HG02642 (cell line): ENCODE data around the gene TENM3.
"Not testable (repeated sequence)": the region's sequence is repeated elsewhere in the genome, so short reads cannot be mapped to it uniquely, and the experiment has no call there.

Experiments used
- ATAC-seq: cut with Tn5 transposase; IDR thresholded peaks from one replicate; pipeline ENCODE4 v1.9.1; 2021; ENCODE audit warnings: mild to moderate bottlenecking; ENCODE audit not compliant: unreplicated experiment, poor library complexity

TENM3 gene

GRCh38 chr4:182382941-182383340 is 139.7 kb downstream of the TENM3 start:
- no peak for ATAC-seq

DNA sequence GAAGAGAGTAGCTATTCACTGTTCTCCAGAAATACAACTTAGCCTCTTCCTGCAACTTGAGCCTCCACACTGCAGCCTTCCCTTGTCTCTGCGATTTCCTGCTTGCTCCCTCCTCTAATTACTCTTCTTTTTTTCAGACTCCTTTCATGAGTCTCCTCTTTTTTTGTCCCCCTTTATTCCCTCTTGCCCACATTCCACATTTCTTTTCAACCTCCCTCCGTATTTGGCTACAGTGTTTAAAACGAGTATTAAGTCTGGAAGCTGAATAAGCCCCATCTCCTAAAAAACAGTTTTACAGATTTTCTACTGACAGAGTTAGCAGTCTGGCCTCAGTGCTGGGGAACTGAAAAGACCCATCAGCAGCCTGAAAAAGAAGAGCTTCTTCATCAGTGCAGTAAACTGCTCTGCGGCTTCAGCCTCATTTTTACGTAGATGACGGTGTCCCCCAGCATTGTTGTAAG is 141.5 kb downstream of the TENM3 start:
- no peak for ATAC-seq

GRCh38 chr4:182385897-182386296 is 142.7 kb downstream of the TENM3 start:
- ATAC-seq, result no peak

DNA sequence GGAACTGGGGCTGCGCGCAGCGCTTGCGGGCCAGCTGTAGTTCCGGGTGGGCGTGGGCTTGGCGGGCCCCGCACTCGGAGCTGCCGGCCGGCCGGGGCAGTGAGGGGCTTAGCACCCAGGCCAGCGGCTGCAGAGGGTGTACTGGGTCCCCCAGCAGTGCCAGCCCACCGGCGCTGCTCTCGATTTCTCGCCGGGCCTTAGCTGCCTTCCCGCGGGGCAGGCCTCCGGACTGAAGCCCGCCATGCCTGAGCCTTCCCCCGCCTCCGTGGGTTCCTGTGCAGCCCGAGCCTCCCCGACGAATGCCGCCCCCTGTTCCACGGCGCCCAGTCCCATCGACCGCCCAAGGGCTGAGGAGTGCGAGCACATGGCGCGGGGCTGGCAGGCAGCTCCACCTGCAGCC is 143.4 kb downstream of the TENM3 start:
- ATAC-seq, result not testable (repeated sequence)

- no peak for ATAC-seq
These were observed 148.0 kb downstream of the TENM3 start for GRCh38 chr4:182391111-182391684.

GRCh38 chr4:182394181-182394580 is 151.0 kb downstream of the TENM3 start:
- ATAC-seq, result no peak

DNA sequence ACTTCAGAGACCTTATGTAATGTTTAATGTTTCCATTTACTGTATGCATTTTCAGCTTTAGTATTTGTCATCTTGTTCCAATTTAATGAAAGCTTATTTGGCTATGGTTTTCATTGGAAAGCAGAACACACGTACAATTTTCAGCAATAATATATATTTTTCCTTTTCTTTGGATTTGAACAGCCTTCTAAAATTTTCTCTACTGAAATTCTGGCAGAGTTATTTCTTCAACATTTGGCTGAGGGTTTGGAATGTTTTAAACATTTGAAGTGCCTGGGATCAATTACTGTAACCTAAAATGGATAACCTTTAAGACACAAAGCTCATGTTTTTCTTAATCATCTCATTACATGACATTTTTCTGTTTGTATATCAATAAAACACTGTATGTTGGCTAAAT is 156.9 kb downstream of the TENM3 start:
- no peak for ATAC-seq

DNA sequence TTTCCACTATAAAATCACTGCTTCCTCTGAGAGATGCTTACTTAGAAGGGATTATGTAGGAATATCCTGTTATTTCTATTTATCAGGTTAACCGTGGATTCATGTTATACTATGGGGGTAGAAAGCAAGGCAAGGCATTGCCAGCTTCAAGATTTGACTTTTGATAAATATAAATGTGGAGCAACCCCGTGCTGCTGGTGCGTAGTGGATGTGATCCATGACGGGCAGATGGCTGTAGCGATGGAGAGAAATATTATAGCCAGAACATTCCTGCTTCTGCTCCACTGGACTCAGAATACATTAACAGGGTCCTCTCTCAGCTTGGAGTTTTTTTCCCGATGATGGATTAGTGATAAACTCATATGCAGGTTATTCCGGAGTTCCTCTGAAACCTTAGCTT is 157.6 kb downstream of the TENM3 start:
- no peak for ATAC-seq

DNA sequence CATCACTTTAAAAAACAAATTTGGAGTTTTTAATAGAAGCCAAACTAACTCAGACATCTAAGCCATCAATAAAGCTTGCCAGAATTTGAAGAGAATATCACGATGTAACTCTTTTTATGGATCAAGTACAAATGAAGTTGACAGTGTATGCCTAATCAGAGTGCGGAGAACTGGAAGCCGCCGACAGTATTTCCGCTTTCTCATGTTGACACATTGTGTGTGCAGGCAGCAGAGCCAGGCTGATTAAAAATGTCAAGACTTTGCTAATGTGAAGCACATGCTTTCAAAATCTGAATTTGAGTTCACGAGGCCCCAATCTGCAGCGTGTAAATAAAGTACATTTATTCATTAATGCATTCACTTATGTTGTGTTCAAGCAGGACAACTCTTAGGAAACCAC is 161.2 kb downstream of the TENM3 start:
- no peak for ATAC-seq

GRCh38 chr4:182405087-182405486 is 161.9 kb downstream of the TENM3 start:
- ATAC-seq, result no peak

DNA sequence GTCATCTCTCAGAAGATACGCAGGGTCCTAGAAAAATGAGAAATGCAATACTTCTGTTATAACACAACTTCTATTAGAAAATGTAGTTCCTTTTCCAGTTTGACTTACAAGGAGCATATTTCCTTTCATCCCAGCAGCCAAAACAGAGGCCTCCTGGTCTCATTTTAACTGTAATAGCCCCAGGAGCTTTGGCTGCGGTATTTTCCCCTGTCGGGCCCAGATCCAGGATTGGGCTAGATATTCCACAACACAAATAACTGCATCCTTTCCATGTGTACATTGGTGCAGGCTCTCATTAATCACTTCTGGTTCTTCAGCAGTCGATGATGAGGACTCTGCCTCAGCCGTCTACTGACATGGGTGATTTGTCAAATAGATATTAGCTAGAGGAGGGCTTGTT is 166.1 kb downstream of the TENM3 start:
- ATAC-seq, result no peak

GRCh38 chr4:182411391-182411790 is 168.2 kb downstream of the TENM3 start:
- no peak for ATAC-seq

- ATAC-seq, result no peak
These were observed 170.3 kb downstream of the TENM3 start for GRCh38 chr4:182413550-182413949.

GRCh38 chr4:182415116-182415515 is 171.9 kb downstream of the TENM3 start:
- ATAC-seq, result no peak

GRCh38 chr4:182416067-182416466 is 172.9 kb downstream of the TENM3 start:
- no peak for ATAC-seq

GRCh38 chr4:182418054-182418734 is 175.0 kb downstream of the TENM3 start:
- no peak for ATAC-seq

DNA sequence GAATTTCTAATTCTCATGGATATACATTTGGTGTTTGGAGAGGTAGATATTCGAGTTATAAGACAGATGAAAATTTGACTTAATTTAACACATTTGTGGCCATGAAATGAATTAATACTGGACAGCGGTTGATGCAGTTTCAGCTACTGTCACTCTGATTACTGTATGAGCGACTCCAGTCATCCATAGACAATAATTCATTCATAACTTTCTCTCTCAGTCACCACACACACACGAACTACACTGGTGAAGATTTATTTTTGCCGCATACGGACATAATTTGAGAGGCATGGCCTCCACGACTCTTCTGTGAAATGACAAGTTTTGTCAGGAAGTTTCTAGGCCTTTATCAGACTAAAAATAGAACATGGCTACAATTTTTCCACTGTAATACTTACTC is 177.0 kb downstream of the TENM3 start:
- ATAC-seq, result no peak

- ATAC-seq, result no peak
These were observed 178.6 kb downstream of the TENM3 start for GRCh38 chr4:182421753-182422152.

DNA sequence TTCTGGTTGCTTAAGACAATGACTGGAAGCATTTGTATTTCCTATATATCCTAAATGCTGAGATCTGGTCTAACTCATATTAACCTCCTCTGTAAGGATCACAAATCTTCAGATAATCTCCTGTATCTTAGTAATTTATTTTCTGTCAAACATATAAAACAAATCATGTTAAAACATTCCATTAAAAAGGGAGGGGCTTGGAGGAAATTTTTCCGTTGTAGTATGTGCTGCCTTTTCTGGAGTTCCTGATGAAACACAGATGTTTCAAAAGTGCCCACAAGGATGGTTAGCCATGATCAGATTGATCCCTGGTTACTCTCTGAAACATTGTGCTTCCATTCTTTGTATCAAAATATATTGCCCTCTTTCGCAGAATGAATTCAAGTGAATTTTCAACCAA is 182.1 kb downstream of the TENM3 start:
- no peak for ATAC-seq

GRCh38 chr4:182426901-182427300 is 183.7 kb downstream of the TENM3 start:
- ATAC-seq, result no peak

DNA sequence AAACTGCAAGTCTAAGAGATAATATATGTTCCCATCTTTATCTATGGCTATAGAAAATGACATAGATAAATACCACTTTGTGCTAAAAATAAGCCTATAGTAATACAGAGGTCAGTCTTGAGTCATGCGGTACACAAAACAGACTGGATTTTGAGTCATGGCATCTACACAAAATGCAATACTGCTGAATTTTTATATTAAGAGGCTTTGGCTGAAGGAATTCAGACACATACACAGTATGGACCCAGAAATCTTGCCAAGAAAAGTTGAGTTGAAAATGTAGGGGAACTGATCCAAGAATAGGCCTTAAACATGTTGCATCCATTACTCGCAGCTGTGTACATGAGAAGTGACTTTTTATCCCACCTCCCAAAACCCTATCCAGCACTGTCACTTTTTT is 184.4 kb downstream of the TENM3 start:
- ATAC-seq, result no peak

DNA sequence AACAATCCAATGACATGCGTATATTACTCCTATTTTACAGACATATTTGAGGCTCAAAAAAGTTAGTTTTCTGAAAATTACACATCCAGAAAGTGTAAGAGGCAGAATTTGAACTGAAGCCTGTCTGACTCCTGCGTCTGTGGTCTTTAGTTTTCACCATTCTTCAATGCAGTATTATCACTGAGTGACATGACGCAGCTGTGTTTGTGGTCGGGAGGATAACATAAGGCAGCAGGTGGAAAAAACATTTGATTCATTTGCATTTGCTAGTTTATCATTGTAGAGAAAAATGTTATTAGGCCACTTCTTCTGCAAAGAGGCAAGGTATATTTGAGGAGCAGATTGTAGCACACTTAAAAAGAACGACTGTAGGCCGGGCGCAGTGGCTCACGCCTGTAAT is 186.7 kb downstream of the TENM3 start:
- no peak for ATAC-seq
